SK-MEL-5 (cell line): Measurements from ENCODE around the gene XYLT1. TPM values are rescaled to one million over a fixed set of nuclear protein-coding genes. Genes with fewer than 3 reads are reported as not detected.

ENCODE experiments used
- DNase-seq: peaks from one replicate; pipeline ENCODE4 v3.0.0-alpha.2; 2016; ENCODE audit warnings: low read depth, low spot score
- in situ Hi-C: cut with HindIII; loops from 2 replicates; pipeline ENCODE4 v1.10.0; 2016; ENCODE audit warnings: low sequenced_read_pairs, high pct_unique_total_duplicates, low pct_unique_long_range_greater_than_20kb
- small RNA-seq, 2 experiments: library from RNA; depleted of rRNA; stranded (forward); fragments of <200 nt; gene quantifications; one replicate each; pipeline ENCODE3, GENCODE V24; 2014
- total RNA-seq: library from RNA; depleted of rRNA; stranded (reverse); fragments of >200 nt; shearing (Covaris generic); gene quantifications from 2 replicates; pipeline ENCODE4 v1.2.3, GENCODE V29; 2014

Gene XYLT1
- total RNA-seq, 1 experiment from 2014 or later = 21.1 TPM

DNA sequence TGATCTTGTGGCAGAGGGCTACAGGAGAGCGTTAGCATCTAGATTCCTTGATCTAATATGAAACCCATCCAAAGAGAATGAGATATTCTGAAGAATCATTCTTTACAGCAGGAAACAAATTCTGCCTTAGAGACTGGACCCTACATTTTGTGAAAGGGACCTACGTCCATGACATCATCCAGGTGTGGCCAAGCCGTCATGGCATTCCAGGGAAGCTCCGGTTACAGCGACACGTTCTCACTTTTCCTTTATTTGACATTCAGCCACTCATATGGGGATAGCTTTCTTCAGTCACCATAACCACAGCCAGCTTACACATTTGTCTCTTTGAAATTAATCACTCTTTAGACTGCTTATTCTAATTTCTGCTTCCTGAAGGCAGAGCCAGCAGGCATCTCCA is 408.1 kb downstream of the XYLT1 start:
- in situ Hi-C loops = no loop called here

DNA sequence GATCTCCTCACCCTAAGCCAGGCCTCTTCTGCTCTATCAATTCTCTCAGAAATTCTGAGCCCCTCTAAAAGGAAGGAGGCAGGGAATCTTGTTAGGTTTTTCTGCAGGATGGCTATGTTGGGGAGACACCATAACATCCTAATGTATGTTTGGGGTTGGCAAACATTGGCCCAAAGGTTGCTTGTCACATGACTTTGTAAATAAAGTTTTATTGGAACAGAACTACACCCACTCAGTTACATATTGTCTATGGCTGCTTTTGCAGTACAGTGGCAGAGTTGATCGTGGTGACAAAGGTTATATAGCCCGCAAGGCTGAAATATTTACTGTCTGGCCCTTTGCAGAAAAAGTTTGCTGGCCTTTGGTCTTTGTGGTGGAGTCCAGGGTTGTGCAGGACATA is 409.4 kb downstream of the XYLT1 start:
- in situ Hi-C loops = no loop called here
- DNase-seq = no peak

More for the DNA sequence above, 408.1 kb downstream of the XYLT1 start:
- DNase-seq = no peak

DNA sequence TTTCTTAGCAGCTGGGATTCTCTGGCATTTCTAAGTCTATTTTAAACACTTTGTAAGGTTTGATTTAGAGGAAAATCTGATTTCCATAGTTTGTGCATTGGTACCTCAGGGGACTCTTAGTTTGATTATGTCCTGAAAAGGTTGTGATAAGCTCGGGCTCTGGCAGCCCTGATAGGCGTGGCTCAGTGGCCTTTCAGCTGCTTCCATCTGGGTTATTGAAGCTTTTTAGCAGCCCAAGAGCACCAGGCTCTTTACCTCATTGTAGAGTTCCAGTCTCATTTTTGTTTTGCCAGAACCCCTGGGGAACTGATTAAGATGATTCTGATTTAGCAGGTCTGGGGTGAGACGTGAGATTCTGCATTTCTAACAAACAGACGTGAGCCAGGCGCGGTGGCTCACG is 412.3 kb downstream of the XYLT1 start:
- DNase-seq = no peak
- in situ Hi-C loops = no loop called here

DNA sequence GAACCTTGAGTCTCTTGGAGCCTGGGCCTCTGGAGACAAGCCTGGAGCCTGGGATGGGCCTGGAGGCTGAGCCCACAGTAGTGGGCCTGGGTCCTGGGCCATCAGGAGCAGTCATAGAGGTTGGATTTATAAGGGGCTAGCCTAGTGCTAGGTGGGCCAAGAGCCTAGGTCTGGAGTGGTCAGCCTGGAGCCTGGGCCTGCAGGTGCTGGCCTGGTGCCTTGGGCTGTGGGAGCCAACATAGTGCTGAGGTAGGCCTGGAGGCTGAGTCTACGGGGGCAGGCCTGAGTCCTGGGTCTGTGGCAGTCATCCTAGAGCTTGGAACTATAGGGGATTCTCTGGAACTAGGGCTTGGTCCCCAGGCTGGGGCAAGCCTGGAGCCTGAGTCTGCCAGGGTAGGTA is 414.1 kb downstream of the XYLT1 start:
- in situ Hi-C loops = no loop called here
- DNase-seq = no peak

DNA sequence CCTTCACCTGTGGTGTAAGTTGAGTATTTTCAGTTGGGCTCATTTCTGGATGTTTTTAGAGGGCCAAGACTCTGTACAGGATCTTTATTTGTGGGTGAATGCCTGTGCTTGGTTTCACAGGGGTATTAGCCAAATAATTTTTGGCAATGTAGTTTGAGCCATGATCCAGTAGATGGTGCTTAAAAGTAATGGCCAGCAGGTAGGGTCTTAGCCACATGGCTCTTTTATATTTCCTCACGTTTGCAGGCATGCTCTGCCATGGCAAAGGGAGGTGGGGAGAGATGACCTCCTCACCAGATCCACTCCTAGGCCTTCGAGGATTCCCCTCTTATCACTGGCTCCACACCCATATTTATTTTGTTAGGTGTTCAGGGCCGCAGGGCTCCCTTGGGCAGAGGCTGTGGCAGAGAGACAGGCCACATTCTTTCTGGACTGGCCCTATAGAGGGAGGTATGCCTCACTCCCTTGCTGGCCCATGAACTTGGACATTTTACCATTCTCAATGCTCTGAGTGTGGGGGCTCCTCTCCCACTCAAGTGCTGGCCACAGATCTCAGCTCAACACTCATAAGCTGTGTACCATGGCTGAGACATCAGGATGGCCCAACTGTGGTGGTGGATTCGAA is 417.1 kb downstream of the XYLT1 start:
- in situ Hi-C loops = no loop called here
- no peak for DNase-seq

Small RNAs within 50 kb of the gene (small RNA-seq; reads per million reads assigned to genes)
- gene AC109446.1 = 0 reads per million in 2 experiments
